Measurements from ENCODE around the gene RFTN1.

DNA sequence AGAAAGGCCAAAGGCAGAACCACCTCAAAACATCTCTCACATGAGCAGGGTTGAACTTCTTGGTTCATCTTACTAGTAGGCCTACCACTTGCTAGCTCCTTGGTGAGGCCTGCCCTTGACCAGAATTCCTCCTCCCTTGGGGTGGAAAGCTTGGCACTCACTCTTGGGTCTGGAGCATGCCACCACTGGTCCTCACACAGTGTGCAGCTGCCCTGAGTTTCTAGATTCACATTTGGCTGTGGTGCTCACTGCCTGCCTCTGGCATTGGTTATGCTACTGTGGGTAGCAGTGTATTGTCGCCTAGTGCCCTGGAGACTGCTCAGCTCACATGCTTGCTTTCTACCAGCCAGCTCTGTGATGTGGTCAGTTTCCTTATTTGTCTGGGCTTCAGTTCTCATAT is 224.8 kb downstream of the RFTN1 start:
- no peak for TF ChIP-seq CTCF (IDR thresholded peaks at IDR 0.05)
- TF ChIP-seq POLR2A (IDR thresholded peaks at IDR 0.05), result no peak

Measured in suprapubic skin (tissue), 3 donors.